ENCODE data around the gene PELI1. TPM values are rescaled to one million over a fixed set of nuclear protein-coding genes. Genes with fewer than 3 reads are reported as not detected.

The PELI1 gene
- total and polyA plus RNA-seq, 11 donors: 4.2 to 14.6 (median 7.3) TPM

DNA sequence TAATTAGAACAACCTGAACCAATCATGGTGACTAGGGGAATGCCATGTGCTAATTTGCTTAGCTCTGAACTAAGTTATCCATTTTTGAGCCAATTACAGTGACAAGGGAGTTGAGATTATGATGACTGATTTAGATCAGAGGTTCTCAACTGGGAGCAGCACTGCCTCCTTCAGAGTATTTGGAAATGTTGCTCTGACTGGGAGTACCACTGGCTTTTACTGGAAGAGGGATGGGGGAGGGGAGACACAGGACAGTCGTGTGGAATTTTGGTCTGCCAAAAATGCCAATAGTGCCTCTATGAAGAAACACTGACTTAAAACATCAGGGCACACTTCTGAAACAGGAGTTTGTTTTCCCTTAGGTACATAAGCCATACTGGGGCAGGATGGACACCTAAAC lies 76.9 kb downstream of the PELI1 start:
- ATAC-seq (no peak), DNase-seq (no peak)
- Histone ChIP-seq H3K4me1 (peaks cover 0 to 28% (median 8%) of the 10 kb centered on the region in 12 donors), H3K27ac (no peak overlapping the region), H3K9me3 (no peaks in the 10 kb centered on the region), H3K36me3 (no peaks in the 10 kb centered on the region), H3K4me3 (no peak overlapping the region), H3K27me3 (no peaks in the 10 kb centered on the region)
- TF ChIP-seq, protein P1, sequence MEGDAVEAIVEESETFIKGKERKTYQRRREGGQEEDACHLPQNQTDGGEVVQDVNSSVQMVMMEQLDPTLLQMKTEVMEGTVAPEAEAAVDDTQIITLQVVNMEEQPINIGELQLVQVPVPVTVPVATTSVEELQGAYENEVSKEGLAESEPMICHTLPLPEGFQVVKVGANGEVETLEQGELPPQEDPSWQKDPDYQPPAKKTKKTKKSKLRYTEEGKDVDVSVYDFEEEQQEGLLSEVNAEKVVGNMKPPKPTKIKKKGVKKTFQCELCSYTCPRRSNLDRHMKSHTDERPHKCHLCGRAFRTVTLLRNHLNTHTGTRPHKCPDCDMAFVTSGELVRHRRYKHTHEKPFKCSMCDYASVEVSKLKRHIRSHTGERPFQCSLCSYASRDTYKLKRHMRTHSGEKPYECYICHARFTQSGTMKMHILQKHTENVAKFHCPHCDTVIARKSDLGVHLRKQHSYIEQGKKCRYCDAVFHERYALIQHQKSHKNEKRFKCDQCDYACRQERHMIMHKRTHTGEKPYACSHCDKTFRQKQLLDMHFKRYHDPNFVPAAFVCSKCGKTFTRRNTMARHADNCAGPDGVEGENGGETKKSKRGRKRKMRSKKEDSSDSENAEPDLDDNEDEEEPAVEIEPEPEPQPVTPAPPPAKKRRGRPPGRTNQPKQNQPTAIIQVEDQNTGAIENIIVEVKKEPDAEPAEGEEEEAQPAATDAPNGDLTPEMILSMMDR (IDR thresholded peaks at IDR 0.05): no peak
- TF ChIP-seq POLR2A (IDR thresholded peaks at IDR 0.05): no peak
- WGBS, 4 donors: 27 to 60% (median 33%) methylated on average over 1 of the region's 1 CpG
- intact Hi-C loops (cut with DNase I): loop anchor here in 1 of 10 donors (10.0 kb wide), 1 partner anchor 147 kb away; no protein-coding TSS in a partner anchor

DNA sequence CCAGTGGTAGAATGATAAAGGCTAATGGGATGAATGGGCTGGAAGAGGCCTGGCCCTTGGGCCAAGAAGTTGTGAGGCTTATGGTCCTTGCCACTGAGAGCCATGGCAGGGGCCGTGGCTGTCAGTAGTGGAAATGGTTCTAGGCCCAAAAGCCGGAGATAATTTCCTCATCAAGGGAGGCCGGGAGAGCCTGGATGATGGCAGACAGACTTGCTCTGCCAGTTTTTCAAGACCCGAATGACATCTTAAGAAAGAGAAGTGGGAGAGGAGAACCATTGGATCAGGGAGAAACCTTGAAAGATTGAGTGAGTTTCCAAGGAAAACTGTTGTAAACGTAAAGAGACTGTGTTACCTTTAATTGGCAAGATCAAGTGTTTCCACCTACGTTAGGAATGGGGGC lies 78.7 kb downstream of the PELI1 start:
- peaks cover 0 to 28% (median 8%) of the 10 kb centered on the region in 12 donors for H3K4me1 ChIP-seq
- no peak overlapping the region for H3K4me3 ChIP-seq
- TF ChIP-seq POLR2A (IDR thresholded peaks at IDR 0.05): no peak
- TF ChIP-seq, protein P1 (IDR thresholded peaks at IDR 0.05): no peak
- WGBS, 4 donors: 94 to 97% (median 94%) methylated on average over 6 of the region's 6 CpGs
- H3K27ac ChIP-seq: peak overlapping the region in 8 of 12 donors; percentile 43 to 80 (median 68)
- no peaks in the 10 kb centered on the region for H3K27me3 ChIP-seq
- no peaks in the 10 kb centered on the region for H3K9me3 ChIP-seq
- DNase-seq: no peak
- no peak for ATAC-seq
- H3K36me3 ChIP-seq: no peaks in the 10 kb centered on the region
- intact Hi-C loops (cut with DNase I): loop anchor here in 1 of 10 donors (10.0 kb wide), 1 partner anchor 149 kb away; no protein-coding TSS in a partner anchor

DNA sequence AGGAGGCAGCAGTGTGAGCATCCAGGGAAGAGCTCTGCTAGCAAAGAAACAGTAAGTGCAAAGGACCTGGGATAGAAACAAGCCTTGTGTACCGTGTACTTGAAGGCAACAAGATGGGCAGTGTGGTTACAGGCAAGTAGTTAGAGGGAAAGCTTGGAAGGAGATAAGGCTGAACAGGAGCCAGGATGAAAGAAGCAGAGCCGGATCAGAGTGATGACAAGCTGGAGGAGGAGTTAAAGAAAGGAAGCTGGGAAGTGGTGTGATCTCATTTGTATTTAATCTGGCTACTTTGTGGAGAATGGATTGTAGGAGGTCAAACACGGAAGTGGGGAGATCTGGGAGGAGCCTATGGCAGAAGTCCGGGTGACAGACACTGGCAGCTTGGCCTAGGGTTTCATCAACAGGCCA lies 80.3 kb downstream of the PELI1 start:
- ATAC-seq: peak; percentile 50 to 89 (median 80)
- Histone ChIP-seq H3K4me3 (no peak overlapping the region), H3K9me3 (no peaks in the 10 kb centered on the region), H3K27me3 (no peaks in the 10 kb centered on the region), H3K36me3 (no peaks in the 10 kb centered on the region), H3K4me1 (peaks cover 0 to 28% (median 8%) of the 10 kb centered on the region in 12 donors), H3K27ac (peak overlapping the region; percentile 43 to 80 (median 65))
- peak in 3 of 5 donors; percentile 30 to 34 (median 31) for DNase-seq
- no peak for TF ChIP-seq POLR2A (IDR thresholded peaks at IDR 0.05)
- TF ChIP-seq, protein P1 (IDR thresholded peaks at IDR 0.05): no peak
- intact Hi-C loops (cut with DNase I): loop anchor here in 2 of 10 donors (5.0 to 10.0 kb wide), 2 partner anchors 151 to 248 kb away; no protein-coding TSS in a partner anchor
- WGBS, 4 donors: 15 to 24% (median 19%) methylated on average over 4 of the region's 4 CpGs

DNA sequence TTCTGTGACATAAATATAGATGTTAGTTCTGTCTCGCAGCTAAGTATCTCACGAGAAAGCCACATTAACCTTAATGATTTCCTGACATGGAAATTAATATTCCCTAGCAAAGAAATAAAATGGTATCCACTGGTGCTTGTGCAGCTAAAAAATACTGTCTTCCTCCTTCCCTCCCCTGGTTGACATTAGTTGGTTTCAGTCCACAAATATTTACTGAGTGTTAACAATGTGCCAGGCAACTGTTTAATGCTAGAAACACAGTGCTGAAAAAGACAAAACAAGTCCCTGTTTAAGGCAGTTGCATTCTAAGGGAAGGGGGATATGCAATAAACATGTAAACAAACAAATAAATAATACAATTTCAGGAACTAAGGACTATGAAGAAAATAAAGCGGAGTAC lies 80.8 kb downstream of the PELI1 start:
- no peak overlapping the region for H3K4me3 ChIP-seq
- H3K27me3 ChIP-seq: no peaks in the 10 kb centered on the region
- WGBS, 4 donors: 88 to 95% (median 91%) methylated on average over 3 of the region's 3 CpGs
- TF ChIP-seq, protein P1 (IDR thresholded peaks at IDR 0.05): no peak
- TF ChIP-seq POLR2A (IDR thresholded peaks at IDR 0.05): no peak
- intact Hi-C loops (cut with DNase I): loop anchor here in 2 of 10 donors (5.0 to 10.0 kb wide), 2 partner anchors 151 to 249 kb away; no protein-coding TSS in a partner anchor
- no peak for ATAC-seq
- DNase-seq: no peak
- H3K4me1 ChIP-seq: peaks cover 0 to 28% (median 8%) of the 10 kb centered on the region in 12 donors
- H3K36me3 ChIP-seq: no peaks in the 10 kb centered on the region
- no peaks in the 10 kb centered on the region for H3K9me3 ChIP-seq
- peak overlapping the region; percentile 43 to 80 (median 65) for H3K27ac ChIP-seq
